ENCODE data around the gene MAP2K7. TPM values are rescaled to one million over a fixed set of nuclear protein-coding genes. Genes with fewer than 3 reads are reported as not detected.

Gene MAP2K7
- total and polyA plus RNA-seq, 8 donors = 4.1 to 52.2 (median 14.7) TPM

- no peaks in the 10 kb centered on the region for H3K9me3 ChIP-seq
- DNase-seq = peak in 1 of 2 donors; percentile 3
- no peaks in the 10 kb centered on the region for H3K27me3 ChIP-seq
- H3K36me3 ChIP-seq = peaks cover 76 to 87% (median 87%) of the 10 kb centered on the region in 4 donors
- intact Hi-C loops (cut with DNase I; ENCODE audit: low total_unique reads) = no loop called here
- TF ChIP-seq EP300 (IDR thresholded peaks at IDR 0.05) (no peak), POLR2AphosphoS5 (IDR thresholded peaks at IDR 0.05) (no peak), POLR2A (IDR thresholded peaks at IDR 0.05) (no peak), CTCF (IDR thresholded peaks at IDR 0.05) (peak in 1 of 7 experiments; percentile 6)
- WGBS, 5 donors = 83 to 91% (median 89%) methylated on average over 4 to 14 of the region's 14 CpGs
- H3K4me1 ChIP-seq = peaks cover under 1 to 33% (median 15%) of the 10 kb centered on the region in 4 donors
- H3K4me3 ChIP-seq = no peak overlapping the region
- H3K27ac ChIP-seq = peak overlapping the region in 1 of 5 donors; percentile 86
Observed at GRCh38 chr19:7933411-7933810, 29.7 kb downstream of the MAP2K7 start.

GRCh38 chr19:7933828-7934725 lies 30.4 kb downstream of the MAP2K7 start:
- WGBS, 5 donors = 83 to 93% (median 91%) methylated on average over 44 to 55 of the region's 55 CpGs
- H3K36me3 ChIP-seq = peaks cover 80 to 94% (median 93%) of the 10 kb centered on the region in 4 donors
- no peaks in the 10 kb centered on the region for H3K27me3 ChIP-seq
- TF ChIP-seq POLR2A (IDR thresholded peaks at IDR 0.05) (no peak), CTCF (IDR thresholded peaks at IDR 0.05) (no peak), EP300 (IDR thresholded peaks at IDR 0.05) (no peak)
- peaks cover 0 to 32% (median 15%) of the 10 kb centered on the region in 4 donors for H3K4me1 ChIP-seq
- no peak overlapping the region for H3K27ac ChIP-seq
- peak in 1 of 2 donors; percentile 5 for DNase-seq
- H3K4me3 ChIP-seq = no peak overlapping the region
- H3K9me3 ChIP-seq = no peaks in the 10 kb centered on the region
- intact Hi-C loops (cut with DNase I; ENCODE audit: low total_unique reads) = no loop called here

GRCh38 chr19:7934766-7935165 lies 31.1 kb downstream of the MAP2K7 start:
- peaks cover 80 to 100% (median 100%) of the 10 kb centered on the region in 4 donors for H3K36me3 ChIP-seq
- no peak overlapping the region for H3K27ac ChIP-seq
- 89 to 91% (median 90%) methylated on average over 21 of the region's 21 CpGs for WGBS, 5 donors
- H3K27me3 ChIP-seq = no peaks in the 10 kb centered on the region
- intact Hi-C loops (cut with DNase I; ENCODE audit: low total_unique reads) = no loop called here
- H3K4me1 ChIP-seq = peaks cover 0 to 32% (median 11%) of the 10 kb centered on the region in 4 donors
- no peak for DNase-seq
- TF ChIP-seq POLR2A (IDR thresholded peaks at IDR 0.05) (no peak), CTCF (IDR thresholded peaks at IDR 0.05) (no peak), EP300 (IDR thresholded peaks at IDR 0.05) (no peak), POLR2AphosphoS5 (IDR thresholded peaks at IDR 0.05) (no peak)
- H3K9me3 ChIP-seq = no peaks in the 10 kb centered on the region
- H3K4me3 ChIP-seq = no peak overlapping the region

GRCh38 chr19:7940841-7941240 lies 37.2 kb downstream of the MAP2K7 start:
- TF ChIP-seq CTCF (IDR thresholded peaks at IDR 0.05) (no peak), POLR2AphosphoS5 (IDR thresholded peaks at IDR 0.05) (no peak), POLR2A (IDR thresholded peaks at IDR 0.05) (no peak), EP300 (IDR thresholded peaks at IDR 0.05) (no peak)
- peaks cover 15 to 45% (median 35%) of the 10 kb centered on the region in 4 donors for H3K4me1 ChIP-seq
- no peaks in the 10 kb centered on the region for H3K27me3 ChIP-seq
- 90 to 93% (median 93%) methylated on average over 13 of the region's 13 CpGs for WGBS, 5 donors
- no peaks in the 10 kb centered on the region for H3K9me3 ChIP-seq
- H3K27ac ChIP-seq = no peak overlapping the region
- intact Hi-C loops (cut with DNase I; ENCODE audit: low total_unique reads) = no loop called here
- peaks cover 34 to 56% (median 54%) of the 10 kb centered on the region in 4 donors for H3K36me3 ChIP-seq
- no peak for DNase-seq
- no peak overlapping the region for H3K4me3 ChIP-seq
